Measurements from ENCODE around the gene PTPRG.

The PTPRG gene

GRCh38 chr3:61740494-61740893 is 179.1 kb downstream of the PTPRG start:
- no peak overlapping the region for H3K4me3 ChIP-seq (ENCODE audit: control insufficient read depth, low read depth, low read length)
- TF ChIP-seq CTCF (conservative IDR thresholded peaks at IDR 0.05; ENCODE audit: control insufficient read depth, insufficient read depth, low read depth, low read length): no peak
- no peak for DNase-seq (ENCODE audit: low read depth)

- H3K4me3 ChIP-seq (ENCODE audit: control insufficient read depth, low read depth, low read length): no peak overlapping the region
- TF ChIP-seq CTCF (conservative IDR thresholded peaks at IDR 0.05; ENCODE audit: control insufficient read depth, insufficient read depth, low read depth, low read length): no peak
- DNase-seq (ENCODE audit: low read depth): no peak
Measured at GRCh38 chr3:61741551-61741950, 180.2 kb downstream of the PTPRG start.

- no peak for DNase-seq (ENCODE audit: low read depth)
- no peak overlapping the region for H3K4me3 ChIP-seq (ENCODE audit: control insufficient read depth, low read depth, low read length)
- no peak for TF ChIP-seq CTCF (conservative IDR thresholded peaks at IDR 0.05; ENCODE audit: control insufficient read depth, insufficient read depth, low read depth, low read length)
Measured at GRCh38 chr3:61742006-61742405, 180.6 kb downstream of the PTPRG start.

- H3K4me3 ChIP-seq (ENCODE audit: control insufficient read depth, low read depth, low read length): no peak overlapping the region
- TF ChIP-seq CTCF (conservative IDR thresholded peaks at IDR 0.05; ENCODE audit: control insufficient read depth, insufficient read depth, low read depth, low read length): no peak
- no peak for DNase-seq (ENCODE audit: low read depth)
Measured at GRCh38 chr3:61743067-61743466, 181.7 kb downstream of the PTPRG start.

GRCh38 chr3:61743686-61744242 is 182.4 kb downstream of the PTPRG start:
- no peak for TF ChIP-seq CTCF (conservative IDR thresholded peaks at IDR 0.05; ENCODE audit: control insufficient read depth, insufficient read depth, low read depth, low read length)
- no peak for DNase-seq (ENCODE audit: low read depth)
- H3K4me3 ChIP-seq (ENCODE audit: control insufficient read depth, low read depth, low read length): no peak overlapping the region

GRCh38 chr3:61748288-61748687 is 186.9 kb downstream of the PTPRG start:
- TF ChIP-seq CTCF (conservative IDR thresholded peaks at IDR 0.05; ENCODE audit: control insufficient read depth, insufficient read depth, low read depth, low read length): no peak
- no peak for DNase-seq (ENCODE audit: low read depth)

GRCh38 chr3:61750766-61751165 is 189.4 kb downstream of the PTPRG start:
- DNase-seq (ENCODE audit: low read depth): peak; percentile 16
- no peak for TF ChIP-seq CTCF (conservative IDR thresholded peaks at IDR 0.05; ENCODE audit: control insufficient read depth, insufficient read depth, low read depth, low read length)
- no peak overlapping the region for H3K4me3 ChIP-seq (ENCODE audit: control insufficient read depth, low read depth, low read length)

More at GRCh38 chr3:61748288-61748687, 186.9 kb downstream of the PTPRG start:
- H3K4me3 ChIP-seq (ENCODE audit: control insufficient read depth, low read depth, low read length): no peak overlapping the region
